Endothelial cell of umbilical vein (primary cell): ENCODE measurements around the gene GPR65. TPM values are rescaled to one million over a fixed set of nuclear protein-coding genes. Genes with fewer than 3 reads are reported as not detected.

Experiments used
- BruUV-seq: library from RNA; stranded (reverse); fragments of 400-500 nt; replicated peaks from 2 replicates; lab custom pipeline; 2021; lab: Mats Ljungman, UMichigan
- CTCF ChIA-PET: fragments of 300-600, 350-600 bp; sonication (Branson Sonifier 250); formaldehyde crosslinking; loops from one replicate; lab custom pipeline; 2021; ENCODE audit warnings: antibody characterized with exemption, inconsistent platforms; lab: Charles Lee
- POLR2A ChIA-PET: fragments of 300-600, 350-600 bp; sonication (Branson Sonifier 250); formaldehyde crosslinking; loops from one replicate; lab custom pipeline; 2021; ENCODE audit warnings: antibody characterized with exemption, inconsistent platforms; lab: Charles Lee
- DNase-seq: peaks from one replicate; pipeline ENCODE4 v3.0.0-alpha.2; 2011; ENCODE audit warnings: low read depth, low spot score
- FAIRE-seq: peaks from 2 replicates; lab custom pipeline; 2011; peaks lifted over from hg19 to GRCh38; lab: Jason Lieb, UNC
- H2AFZ ChIP-seq: 2 replicates; pipeline ENCODE4 v1.6.0; 2012; ENCODE audit warnings: low read depth, low read length, control low read depth, inconsistent platforms
- H3K27ac ChIP-seq: 2 replicates; pipeline ENCODE4 v1.5.1; 2011; ENCODE audit warnings: low read depth, mild to moderate bottlenecking, control low read depth, low read length, moderate library complexity; ENCODE audit not compliant: insufficient read depth
- H3K27me3 ChIP-seq, 2 experiments: 2 replicates each; pipeline versions ENCODE4 v1.6.0 to v1.6.1; 2011; ENCODE audit warnings: low read length in 2 of 2, mixed read lengths in 1 of 2; ENCODE audit not compliant: control insufficient read depth in 2 of 2, insufficient read depth in 2 of 2
- H3K36me3 ChIP-seq, 2 experiments: 2 replicates in 1 of 2; 3 replicates in 1 of 2; pipeline ENCODE4 v1.5.1; 2011; ENCODE audit warnings: low read length in 2 of 2, mild to moderate bottlenecking in 1 of 2, moderate library complexity in 1 of 2; ENCODE audit not compliant: control insufficient read depth in 2 of 2, insufficient read depth in 2 of 2; ENCODE audit errors: extremely low read depth in 1 of 2
- H3K4me1 ChIP-seq: 3 replicates; pipeline ENCODE4 v1.5.1; 2011; ENCODE audit warnings: mild to moderate bottlenecking, low read length; ENCODE audit not compliant: control insufficient read depth, insufficient read depth; ENCODE audit errors: extremely low read depth
- H3K4me2 ChIP-seq: 2 replicates; pipeline ENCODE4 v1.6.1; 2011; ENCODE audit warnings: low read length, control low read depth, mixed read lengths; ENCODE audit not compliant: insufficient read depth
- H3K4me3 ChIP-seq, 3 experiments: fragments of 200-600 bp in 1 of 3; sonication (generic), shearing (Covaris generic) in 1 of 3; replicated peaks in 1 of 3; 2 replicates each; pipeline ENCODE4 v1.5.1; 2011 to 2016; ENCODE audit warnings: control low read depth in 3 of 3, low read length in 3 of 3, mild to moderate bottlenecking in 2 of 3, inconsistent platforms in 1 of 3, low read depth in 1 of 3, moderate library complexity in 1 of 3; ENCODE audit not compliant: insufficient read depth in 1 of 3
- H3K79me2 ChIP-seq: 2 replicates; pipeline ENCODE4 v1.6.0; 2012; ENCODE audit warnings: low read length, inconsistent platforms; ENCODE audit not compliant: control insufficient read depth, insufficient read depth
- H3K9ac ChIP-seq: replicated peaks from 2 replicates; pipeline ENCODE3; 2011; ENCODE audit warnings: low read length, control low read depth; ENCODE audit not compliant: insufficient read depth; ENCODE audit errors: extremely low read depth
- H3K9me1 ChIP-seq: replicated peaks from 3 replicates; pipeline ENCODE4 v1.6.0; 2011; ENCODE audit warnings: mild to moderate bottlenecking, low read length; ENCODE audit not compliant: control insufficient read depth, insufficient read depth; ENCODE audit errors: extremely low read depth
- H3K9me3 ChIP-seq: replicated peaks from 2 replicates; pipeline ENCODE4 v1.5.1; 2012; ENCODE audit warnings: low read length, inconsistent platforms; ENCODE audit not compliant: control insufficient read depth, insufficient read depth
- H4K20me1 ChIP-seq: replicated peaks from 2 replicates; pipeline ENCODE3; 2011; ENCODE audit warnings: mild to moderate bottlenecking, low read length; ENCODE audit not compliant: control insufficient read depth, insufficient read depth; ENCODE audit errors: extremely low read depth
- CTCF ChIP-seq, 2 donors: IDR thresholded peaks; 1 replicate in 1 of 2; 2 replicates in 1 of 2; pipeline ENCODE4 v1.5.1; 2011; ENCODE audit warnings: low read length in 2 of 2, mild to moderate bottlenecking in 2 of 2, moderate library complexity in 2 of 2, control low read depth in 1 of 2, inconsistent platforms in 1 of 2, low read depth in 1 of 2; ENCODE audit not compliant: insufficient read depth in 1 of 2; ENCODE audit errors: extremely low read depth in 1 of 2
- EZH2 ChIP-seq: IDR thresholded peaks from 2 replicates; pipeline ENCODE4 v1.6.1; 2012; ENCODE audit warnings: borderline replicate concordance, low read depth, mild to moderate bottlenecking, moderate library complexity, low read length, inconsistent platforms; ENCODE audit not compliant: severe bottlenecking
- FOS ChIP-seq: IDR thresholded peaks from 2 replicates; pipeline ENCODE4 v1.6.1; 2011; ENCODE audit warnings: mild to moderate bottlenecking, low read length, moderate library complexity, borderline replicate concordance; ENCODE audit not compliant: insufficient read depth
- GATA2 ChIP-seq: IDR thresholded peaks from 2 replicates; pipeline ENCODE4 v1.7.0; 2011; ENCODE audit warnings: low read depth, mild to moderate bottlenecking, moderate library complexity, mixed read lengths, low read length; ENCODE audit not compliant: insufficient read length, insufficient read depth
- JUN ChIP-seq: IDR thresholded peaks from 2 replicates; pipeline ENCODE4 v1.6.1; 2011; ENCODE audit warnings: borderline replicate concordance, low read depth; ENCODE audit not compliant: insufficient read length, insufficient read depth
- MYC ChIP-seq: IDR thresholded peaks from one replicate; pipeline ENCODE4 v1.6.1; 2011; ENCODE audit warnings: mild to moderate bottlenecking, low read depth, low read length
- POLR2A ChIP-seq: IDR thresholded peaks from 2 replicates; pipeline ENCODE4 v1.6.1; 2012; ENCODE audit warnings: low read depth, mild to moderate bottlenecking, control low read depth, low read length
- POLR2AphosphoS5 ChIP-seq: IDR thresholded peaks from 2 replicates; pipeline ENCODE4 v1.6.1; 2012; ENCODE audit warnings: low read depth, mild to moderate bottlenecking, control low read depth, low read length, moderate library complexity; ENCODE audit not compliant: insufficient read depth
- dilution Hi-C: fragments of 300-500 bp; cut with MboI; formaldehyde crosslinking; loops from one replicate; pipeline ENCODE4 v1.15.0; 2019; ENCODE audit warnings: low sequenced_read_pairs; ENCODE audit not compliant: extremely low pct_ligation_motif_present
- intact Hi-C: fragments of 100-400 bp; cut with micrococcal nuclease; formaldehyde crosslinking; loops from one replicate; pipeline ENCODE4 v1.10.0; 2022
- polyA plus RNA-seq, 4 experiments: library from polyadenylated mRNA; depleted of rRNA in 3 of 4; stranded (reverse) in 3 of 4; unstranded in 1 of 4; fragments of >200 nt; gene quantifications; 2 replicates each; pipeline versions ENCODE4 v1.2.1 to v1.2.3, GENCODE V29; 2011 to 2012; ENCODE audit warnings: missing spikeins in 1 of 4
- total RNA-seq: library from RNA; stranded (reverse); gene quantifications from 2 replicates; pipeline ENCODE4 v1.2.3, GENCODE V29; 2021
- TF ChIP-seq, protein P1 (sequence below): IDR thresholded peaks from 2 replicates; pipeline ENCODE4 v1.6.1; 2011; ENCODE audit not compliant: insufficient read depth, insufficient read length

The GPR65 gene
- total and polyA plus RNA-seq, 2 donors (not counting 3 experiments of a cell fraction or from before 2014, with no cell fraction given): 0.03 to 0.07 TPM

GRCh38 chr14:88043529-88044443 lies 38.9 kb downstream of the GPR65 start:
- POLR2A ChIA-PET: no interaction called here
- no peaks in the 10 kb centered on the region for H3K9me3 ChIP-seq
- no peaks in the 10 kb centered on the region for H3K4me1 ChIP-seq
- CTCF ChIA-PET: no interaction called here
- no peak overlapping the region for H3K9ac ChIP-seq
- intact Hi-C loops: no loop called here
- no peak overlapping the region for H3K27ac ChIP-seq
- DNase-seq (no peak), FAIRE-seq (no peak)
- H2AFZ ChIP-seq: no peak overlapping the region
- dilution Hi-C loops: no loop called here
- TF ChIP-seq MYC (no peak), POLR2AphosphoS5 (no peak), POLR2A (no peak), GATA2 (no peak), FOS (no peak), CTCF (IDR thresholded peaks at IDR 0.05; ENCODE audit: extremely low read depth in 1 of 2, insufficient read depth in 1 of 2, low read depth in 1 of 2, low read length in 2 of 2) (no peak), JUN (no peak), EZH2 (no peak)
- TF ChIP-seq, protein P1, sequence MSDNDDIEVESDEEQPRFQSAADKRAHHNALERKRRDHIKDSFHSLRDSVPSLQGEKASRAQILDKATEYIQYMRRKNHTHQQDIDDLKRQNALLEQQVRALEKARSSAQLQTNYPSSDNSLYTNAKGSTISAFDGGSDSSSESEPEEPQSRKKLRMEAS: no peak
- no peak overlapping the region for H3K4me2 ChIP-seq
- H3K4me3 ChIP-seq: no peak overlapping the region
- no peaks in the 10 kb centered on the region for H3K27me3 ChIP-seq
- BruUV-seq: no TSS peak
- no peaks in the 10 kb centered on the region for H4K20me1 ChIP-seq
- H3K9me1 ChIP-seq: no peaks in the 10 kb centered on the region
- no peaks in the 10 kb centered on the region for H3K79me2 ChIP-seq
- H3K36me3 ChIP-seq: no peaks in the 10 kb centered on the region
